Keratinocyte (primary cell): ENCODE measurements around the gene CLN6. TPM values are rescaled to one million over a fixed set of nuclear protein-coding genes. Genes with fewer than 3 reads are reported as not detected.

Source experiments
- DNase-seq: peaks from one replicate; pipeline ENCODE4 v3.0.0-alpha.2; 2011; ENCODE audit warnings: low read depth, missing footprints, low spot score
- FAIRE-seq: peaks from 2 replicates; lab custom pipeline; 2011; peaks lifted over from hg19 to GRCh38; lab: Jason Lieb, UNC
- H2AFZ ChIP-seq: 2 replicates; pipeline ENCODE4 v1.6.0; 2012; ENCODE audit warnings: low read length, control low read depth, inconsistent platforms; ENCODE audit not compliant: control insufficient read depth
- H3K27ac ChIP-seq: 2 replicates; pipeline ENCODE4 v1.5.1; 2011; ENCODE audit warnings: low read length; ENCODE audit not compliant: control insufficient read depth, insufficient read depth
- H3K27me3 ChIP-seq: 3 replicates; pipeline ENCODE4 v1.6.0; 2011; ENCODE audit warnings: low read length; ENCODE audit not compliant: control insufficient read depth, insufficient read depth; ENCODE audit errors: extremely low read depth
- H3K36me3 ChIP-seq, 2 experiments: 2 replicates in 1 of 2; 3 replicates in 1 of 2; pipeline ENCODE4 v1.5.1; 2011; ENCODE audit warnings: low read length in 2 of 2, mild to moderate bottlenecking in 1 of 2; ENCODE audit not compliant: control insufficient read depth in 2 of 2, insufficient read depth in 2 of 2; ENCODE audit errors: extremely low read depth in 1 of 2
- H3K4me1 ChIP-seq: 3 replicates; pipeline ENCODE4 v1.5.1; 2011; ENCODE audit warnings: low read length; ENCODE audit not compliant: control insufficient read depth, insufficient read depth; ENCODE audit errors: extremely low read depth
- H3K4me2 ChIP-seq: 3 replicates; pipeline ENCODE4 v1.6.0; 2011; ENCODE audit warnings: low read depth, low read length; ENCODE audit not compliant: control insufficient read depth, insufficient read depth; ENCODE audit errors: extremely low read depth
- H3K4me3 ChIP-seq, 3 experiments: fragments of 200-600 bp in 1 of 3; sonication (generic) in 1 of 3; 2 replicates in 2 of 3; 3 replicates in 1 of 3; pipeline ENCODE4 v1.5.1; 2011 to 2016; ENCODE audit warnings: low read length in 3 of 3, mild to moderate bottlenecking in 3 of 3, control low read depth in 2 of 3, inconsistent platforms in 1 of 3, low read depth in 1 of 3, mixed read lengths in 1 of 3, mixed run types in 1 of 3, moderate library complexity in 1 of 3; ENCODE audit not compliant: control insufficient read depth in 2 of 3, insufficient read depth in 2 of 3; ENCODE audit errors: extremely low read depth in 1 of 3
- H3K79me2 ChIP-seq: 2 replicates; pipeline ENCODE4 v1.6.0; 2012; ENCODE audit warnings: low read length; ENCODE audit not compliant: control insufficient read depth, insufficient read depth
- H3K9ac ChIP-seq: 3 replicates; pipeline ENCODE4 v1.6.0; 2011; ENCODE audit warnings: low read length; ENCODE audit not compliant: control insufficient read depth, insufficient read depth; ENCODE audit errors: extremely low read depth
- H3K9me1 ChIP-seq: 3 replicates; pipeline ENCODE4 v1.6.0; 2011; ENCODE audit warnings: low read length; ENCODE audit not compliant: control insufficient read depth, insufficient read depth; ENCODE audit errors: extremely low read depth
- H3K9me3 ChIP-seq: 2 replicates; pipeline ENCODE4 v1.5.1; 2012; ENCODE audit warnings: low read depth, low read length; ENCODE audit not compliant: control insufficient read depth
- H4K20me1 ChIP-seq: 3 replicates; pipeline ENCODE4 v1.6.0; 2011; ENCODE audit warnings: low read length; ENCODE audit not compliant: control insufficient read depth, insufficient read depth; ENCODE audit errors: extremely low read depth
- CTCF ChIP-seq, 3 experiments: IDR thresholded peaks in 1 of 3; conservative IDR thresholded peaks in 1 of 3; optimal IDR thresholded peaks in 1 of 3; 2 replicates in 2 of 3; 3 replicates in 1 of 3; pipeline versions ENCODE3 to v1.5.1; 2011; ENCODE audit warnings: low read length in 3 of 3, mild to moderate bottlenecking in 3 of 3, moderate library complexity in 2 of 3, control low read depth in 1 of 3, inconsistent platforms in 1 of 3; ENCODE audit not compliant: insufficient read depth in 2 of 3; ENCODE audit errors: extremely low read depth in 1 of 3
- EZH2 ChIP-seq: IDR thresholded peaks from one replicate; pipeline ENCODE4 v1.6.1; 2012; ENCODE audit warnings: inconsistent platforms, mild to moderate bottlenecking, low read length, moderate library complexity
- dilution Hi-C: fragments of 300-500 bp; cut with MboI; formaldehyde crosslinking; loops from one replicate; pipeline ENCODE4 v1.7.0; 2020; ENCODE audit warnings: low sequenced_read_pairs; ENCODE audit not compliant: extremely low pct_ligation_motif_present
- polyA plus RNA-seq, 5 experiments: library from polyadenylated mRNA; depleted of rRNA in 3 of 5; stranded (reverse) in 3 of 5; stranded (forward) in 1 of 5; unstranded in 1 of 5; fragments of >200 nt; gene quantifications; 1 replicate in 1 of 5; 2 replicates in 3 of 5; 3 replicates in 1 of 5; pipeline versions ENCODE4 v1.2.1 to v1.2.3, GENCODE V29; 2011 to 2012; ENCODE audit warnings: missing spikeins in 2 of 5, low read depth in 1 of 5, low replicate concordance in 1 of 5

Gene CLN6
- polyA plus RNA-seq, 1 donor (not counting 4 experiments of a cell fraction or from before 2014, with no cell fraction given): 26.7 TPM

GRCh38 chr15:68192117-68192516, 37.4 kb downstream of the CLN6 start:
- Histone ChIP-seq H3K4me3 (no peak overlapping the region), H3K27me3 (no peaks in the 10 kb centered on the region), H3K9ac (no peak overlapping the region), H3K79me2 (no peaks in the 10 kb centered on the region), H4K20me1 (no peaks in the 10 kb centered on the region), H3K27ac (no peak overlapping the region), H3K4me2 (no peak overlapping the region), H3K9me3 (no peaks in the 10 kb centered on the region), H2AFZ (no peak overlapping the region), H3K4me1 (peaks cover 7% of the 10 kb centered on the region), H3K9me1 (peaks cover 3% of the 10 kb centered on the region), H3K36me3 (peaks cover 10 to 24% of the 10 kb centered on the region in 2 experiments)
- dilution Hi-C loops: no loop called here
- no peak for TF ChIP-seq CTCF (optimal IDR thresholded peaks at IDR 0.05 in 1 of 3, IDR thresholded peaks at IDR 0.05 in 1 of 3, conservative IDR thresholded peaks at IDR 0.05 in 1 of 3; ENCODE audit: extremely low read depth in 1 of 3, insufficient read depth in 2 of 3, low read length in 3 of 3)
- no peak for TF ChIP-seq EZH2
- DNase-seq: no peak
- no peak for FAIRE-seq

- no peak overlapping the region for H3K9ac ChIP-seq
- peaks cover 14 to 22% of the 10 kb centered on the region in 2 experiments for H3K36me3 ChIP-seq
- H3K9me1 ChIP-seq: peaks cover 3% of the 10 kb centered on the region
- no peak for DNase-seq
- H3K4me2 ChIP-seq: no peak overlapping the region
- no peak for TF ChIP-seq EZH2
- no peak for TF ChIP-seq CTCF (optimal IDR thresholded peaks at IDR 0.05 in 1 of 3, IDR thresholded peaks at IDR 0.05 in 1 of 3, conservative IDR thresholded peaks at IDR 0.05 in 1 of 3; ENCODE audit: extremely low read depth in 1 of 3, insufficient read depth in 2 of 3, low read length in 3 of 3)
- H4K20me1 ChIP-seq: no peaks in the 10 kb centered on the region
- no peaks in the 10 kb centered on the region for H3K9me3 ChIP-seq
- H2AFZ ChIP-seq: no peak overlapping the region
- H3K27me3 ChIP-seq: no peaks in the 10 kb centered on the region
- no peaks in the 10 kb centered on the region for H3K79me2 ChIP-seq
- no peak overlapping the region for H3K27ac ChIP-seq
- dilution Hi-C loops: no loop called here
- FAIRE-seq: no peak
- no peak overlapping the region for H3K4me3 ChIP-seq
- peaks cover 10% of the 10 kb centered on the region for H3K4me1 ChIP-seq
These were observed 38.0 kb downstream of the CLN6 start for GRCh38 chr15:68191555-68191954.
